Stimulated activated CD4-positive, alpha-beta T cell treated with anti-CD3 and anti-CD28 coated beads, Interleukin-15, amount 100 ng/mL, for 24 hours (primary cell): Measurements from ENCODE around the gene IL4R.
"Not testable (repeated sequence)": the region's sequence is repeated elsewhere in the genome, so short reads cannot be mapped to it uniquely, and the experiment has no call there.

ENCODE experiments used
- DNase-seq: peaks from one replicate; pipeline ENCODE4 v3.0.0-alpha.2; 2020

Gene IL4R

GRCh38 chr16:27408012-27408601 is 94.3 kb downstream of the IL4R start:
- DNase-seq, result peak; percentile 67

- peak; percentile 42 for DNase-seq
Measured at GRCh38 chr16:27408602-27409031, 94.8 kb downstream of the IL4R start.

DNA sequence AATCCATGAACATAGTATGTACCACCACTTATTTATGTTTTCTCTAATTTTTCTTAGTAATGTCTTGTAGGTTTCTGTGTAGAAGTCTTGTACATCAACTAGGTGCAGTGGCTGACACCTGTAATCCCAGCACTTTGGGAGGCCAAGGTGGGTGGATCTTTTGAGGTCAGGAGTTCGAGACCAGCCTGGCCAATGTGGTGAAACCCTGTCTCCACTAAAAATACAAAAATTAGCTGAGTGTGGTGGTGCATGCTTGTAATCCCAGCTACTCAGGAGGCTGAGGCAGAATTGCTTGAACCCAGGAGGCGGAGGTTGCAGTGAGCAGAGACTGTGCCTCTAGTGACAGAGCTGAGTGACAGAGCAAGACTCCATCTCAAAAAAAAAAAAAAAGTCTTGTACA is 96.2 kb downstream of the IL4R start:
- not testable (repeated sequence) for DNase-seq

DNA sequence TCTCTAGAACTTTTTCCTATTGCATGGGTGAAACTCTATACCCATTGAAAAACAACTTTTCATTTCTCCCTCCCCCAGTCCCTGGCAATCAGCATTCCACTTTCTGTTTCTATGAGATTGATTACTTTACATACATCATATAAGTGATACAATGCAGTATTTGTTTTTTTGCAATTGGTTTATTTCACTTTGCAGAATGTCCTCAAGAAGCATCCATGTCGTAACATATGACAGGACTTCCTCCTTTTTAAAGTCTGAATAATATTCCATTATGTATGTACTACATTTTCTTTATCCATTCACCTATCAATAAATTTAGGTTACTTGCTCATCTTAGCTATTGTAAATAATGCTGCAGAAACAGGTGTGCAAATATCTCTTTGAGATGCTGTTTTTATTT is 97.0 kb downstream of the IL4R start:
- no peak for DNase-seq

GRCh38 chr16:27413956-27414355 is 100.2 kb downstream of the IL4R start:
- no peak for DNase-seq
